Measurements from ENCODE around the gene LMNA.
"Not testable (repeated sequence)": the region's sequence is repeated elsewhere in the genome, so short reads cannot be mapped to it uniquely, and the experiment has no call there.

Gene LMNA

GRCh38 chr1:156165083-156165482, 50.6 kb downstream of the LMNA start:
- no peak for DNase-seq

- no peak for DNase-seq
These were observed 53.0 kb downstream of the LMNA start for GRCh38 chr1:156167536-156167935.

- DNase-seq: no peak
These were observed 58.4 kb downstream of the LMNA start for GRCh38 chr1:156172696-156173470.

GRCh38 chr1:156176610-156177210, 62.2 kb downstream of the LMNA start:
- DNase-seq: no peak

GRCh38 chr1:156177919-156178654, 63.6 kb downstream of the LMNA start:
- DNase-seq: no peak

- no peak for DNase-seq
These were observed 66.0 kb downstream of the LMNA start for GRCh38 chr1:156180471-156180870.

GRCh38 chr1:156181391-156181924, 66.9 kb downstream of the LMNA start:
- DNase-seq: not testable (repeated sequence)

GRCh38 chr1:156182010-156182779, 67.7 kb downstream of the LMNA start:
- DNase-seq: not testable (repeated sequence)

GRCh38 chr1:156186347-156187177, 72.1 kb downstream of the LMNA start:
- not testable (repeated sequence) for DNase-seq

All from cerebellar nuclear complex (tissue), 1 donor.